Stimulated activated effector memory CD8-positive, alpha-beta T cell treated with anti-CD3 and anti-CD28 coated beads, Interleukin-12 subunit alpha, Interleukin-12 subunit beta, amount 100 ng/mL, for 72 hours (primary cell): ENCODE data around the gene SMG6.

ENCODE experiments used
- ATAC-seq: fragments of 150-1000 bp; cut with Tn5 transposase; 2 replicates; pipeline ENCODE4 v1.10.0; 2021
- DNase-seq, 2 donors: peaks; one replicate each; pipeline ENCODE4 v3.0.0; 2021 to 2022; ENCODE audit warnings: low spot score in 2 of 2
- H3K27ac Mint-ChIP-seq: one replicate; pipeline ENCODE4 v1.8.0; 2022; ENCODE audit warnings: mild to moderate bottlenecking, mixed read lengths
- H3K36me3 Mint-ChIP-seq: one replicate; pipeline ENCODE4 v1.8.0; 2022; ENCODE audit warnings: mild to moderate bottlenecking, mixed read lengths
- H3K4me1 Mint-ChIP-seq: one replicate; pipeline ENCODE4 v1.8.0; 2022; ENCODE audit warnings: mixed read lengths
- H3K4me3 Mint-ChIP-seq: one replicate; pipeline ENCODE4 v1.8.0; 2022; ENCODE audit warnings: mild to moderate bottlenecking, mixed read lengths
- H3K9me3 Mint-ChIP-seq: one replicate; pipeline ENCODE4 v1.8.0; 2022; ENCODE audit warnings: mixed read lengths

Gene SMG6

DNA sequence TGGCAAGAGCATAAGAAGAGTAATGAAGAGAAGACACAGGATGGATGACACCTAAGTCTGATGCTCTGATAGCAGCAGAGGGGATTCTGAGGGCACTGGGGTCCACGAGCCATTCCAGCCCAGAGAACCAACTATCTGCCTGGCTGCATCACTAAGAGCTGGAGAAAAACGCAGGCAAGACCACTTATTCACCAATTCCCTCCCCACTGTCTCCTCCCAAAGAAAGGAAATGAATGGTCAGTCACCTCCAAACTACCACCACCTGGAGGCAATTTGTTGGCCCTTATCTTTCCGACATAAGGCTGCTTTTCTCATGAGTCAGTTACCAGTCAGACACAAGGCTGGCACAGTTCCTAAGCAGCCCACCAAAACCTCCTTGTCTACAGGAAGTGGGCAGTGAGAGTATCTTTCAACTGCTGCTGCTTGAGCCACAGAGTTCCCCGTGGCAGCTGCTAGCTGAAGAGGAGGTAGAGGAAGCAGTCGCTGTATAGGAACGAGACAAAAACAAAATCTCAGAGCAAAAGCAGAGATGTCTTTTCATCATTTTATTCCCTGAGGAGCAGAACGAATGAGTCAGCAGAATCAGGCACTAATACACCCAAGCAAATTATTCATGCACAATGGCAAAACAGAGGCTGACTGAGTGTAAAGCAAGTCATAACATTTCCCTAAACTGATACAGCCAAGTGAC, 111.1 kb downstream of the SMG6 start:
- peak; percentile 35 to 78 for DNase-seq
- H3K36me3 Mint-ChIP-seq: peaks cover 49% of the 10 kb centered on the region
- no peaks in the 10 kb centered on the region for H3K9me3 Mint-ChIP-seq
- peak overlapping the region; percentile 82 for H3K27ac Mint-ChIP-seq
- peaks cover 67% of the 10 kb centered on the region for H3K4me1 Mint-ChIP-seq
- ATAC-seq: peak; percentile 97
- H3K4me3 Mint-ChIP-seq: peak overlapping the region; percentile 58

DNA sequence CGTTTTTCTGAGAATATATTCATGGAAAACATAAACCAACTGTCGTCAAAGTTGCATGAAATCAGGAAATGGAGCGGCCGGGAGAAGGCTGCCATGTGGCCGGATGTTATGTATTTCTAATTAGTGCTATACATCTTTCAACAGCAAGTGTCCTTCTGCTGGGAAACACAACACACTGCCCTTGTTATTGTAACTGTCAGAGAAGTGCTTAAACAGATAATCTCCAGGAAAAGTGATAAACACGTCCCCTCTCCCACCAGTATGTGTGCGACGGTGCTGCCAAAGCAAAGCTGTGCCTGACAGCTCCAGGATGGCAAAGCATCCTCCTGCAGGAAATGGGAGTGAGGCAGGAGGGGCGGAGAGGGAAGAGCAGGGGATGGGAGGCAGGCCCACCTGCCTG, 111.8 kb downstream of the SMG6 start:
- Mint-ChIP-seq H3K36me3 (peaks cover 50% of the 10 kb centered on the region), H3K4me3 (peak overlapping the region; percentile 58), H3K27ac (peak overlapping the region; percentile 82), H3K4me1 (peaks cover 67% of the 10 kb centered on the region), H3K9me3 (no peaks in the 10 kb centered on the region)
- ATAC-seq (no peak), DNase-seq (no peak)

DNA sequence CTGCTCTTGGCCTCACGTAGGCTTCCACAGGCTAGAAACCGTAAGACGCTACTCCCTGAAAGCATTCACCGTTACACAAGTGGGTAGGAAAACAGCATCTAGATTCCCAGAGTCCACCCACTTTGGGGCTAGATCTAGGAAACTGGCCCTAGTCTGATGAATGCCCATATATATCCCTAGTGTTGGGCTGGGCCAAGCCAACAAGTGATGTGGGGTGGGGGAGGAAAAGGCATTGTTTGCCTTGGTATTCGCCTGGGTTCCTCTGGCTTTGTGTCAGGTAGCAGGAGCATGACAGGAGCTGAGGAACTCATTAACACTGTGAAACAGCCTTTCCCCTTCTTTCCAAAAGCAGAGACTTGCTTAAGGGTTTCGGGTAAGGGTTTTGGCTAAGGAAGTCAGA, 112.4 kb downstream of the SMG6 start:
- no peak overlapping the region for H3K27ac Mint-ChIP-seq
- peaks cover 55% of the 10 kb centered on the region for H3K36me3 Mint-ChIP-seq
- DNase-seq (no peak), ATAC-seq (no peak)
- H3K9me3 Mint-ChIP-seq: no peaks in the 10 kb centered on the region
- H3K4me3 Mint-ChIP-seq: no peak overlapping the region
- peaks cover 68% of the 10 kb centered on the region for H3K4me1 Mint-ChIP-seq

GRCh38 chr17:2190014-2190413, 113.6 kb downstream of the SMG6 start:
- Mint-ChIP-seq H3K36me3 (peaks cover 58% of the 10 kb centered on the region), H3K27ac (no peak overlapping the region), H3K4me3 (no peak overlapping the region), H3K4me1 (peaks cover 68% of the 10 kb centered on the region), H3K9me3 (no peaks in the 10 kb centered on the region)
- DNase-seq (no peak), ATAC-seq (no peak)

DNA sequence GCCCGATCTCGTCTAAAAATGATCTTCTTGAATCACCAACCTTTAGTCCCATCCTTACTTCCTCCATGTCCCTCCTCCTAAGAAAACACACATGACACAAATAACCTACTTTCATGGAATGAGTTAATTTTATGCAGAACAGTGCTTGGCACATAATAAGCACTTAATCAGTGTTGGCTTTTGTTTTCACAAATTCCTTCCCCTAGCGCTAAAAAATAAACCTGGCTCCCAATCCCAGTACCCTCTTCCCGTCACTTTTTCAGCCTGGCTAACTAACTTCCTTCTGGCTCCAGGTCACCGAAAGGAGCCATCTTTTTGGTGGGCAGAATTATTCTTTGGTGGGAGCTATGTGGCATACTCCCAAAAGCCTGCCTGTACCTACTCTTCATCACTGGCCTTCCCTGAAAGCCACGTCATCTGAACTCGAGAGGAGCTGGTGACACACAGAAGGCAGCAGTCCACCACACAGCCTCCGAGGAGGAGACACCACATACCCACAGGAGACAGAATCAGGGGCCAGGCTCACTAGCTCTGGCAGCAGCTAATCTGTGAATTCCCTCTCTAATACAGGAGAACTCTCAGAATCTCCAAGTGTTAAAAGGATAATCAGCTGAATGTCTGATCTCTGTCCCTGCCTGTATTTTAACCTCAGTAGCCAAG, 114.5 kb downstream of the SMG6 start:
- Mint-ChIP-seq H3K4me1 (peaks cover 61% of the 10 kb centered on the region), H3K27ac (peak overlapping the region; percentile 58), H3K4me3 (no peak overlapping the region), H3K9me3 (no peaks in the 10 kb centered on the region), H3K36me3 (peaks cover 58% of the 10 kb centered on the region)
- ATAC-seq (no peak), DNase-seq (no peak)

GRCh38 chr17:2187758-2188157, 115.8 kb downstream of the SMG6 start:
- ATAC-seq (no peak), DNase-seq (no peak)
- Mint-ChIP-seq H3K4me3 (no peak overlapping the region), H3K27ac (no peak overlapping the region), H3K9me3 (no peaks in the 10 kb centered on the region), H3K4me1 (peaks cover 48% of the 10 kb centered on the region), H3K36me3 (peaks cover 66% of the 10 kb centered on the region)

GRCh38 chr17:2186937-2187336, 116.6 kb downstream of the SMG6 start:
- H3K27ac Mint-ChIP-seq: peak overlapping the region; percentile 30

GRCh38 chr17:2184993-2185931, 118.3 kb downstream of the SMG6 start:
- H3K27ac Mint-ChIP-seq: no peak overlapping the region
- peaks cover 73% of the 10 kb centered on the region for H3K36me3 Mint-ChIP-seq
- no peak for DNase-seq
- no peaks in the 10 kb centered on the region for H3K9me3 Mint-ChIP-seq
- no peak for ATAC-seq
- H3K4me3 Mint-ChIP-seq: no peak overlapping the region
- H3K4me1 Mint-ChIP-seq: peaks cover 45% of the 10 kb centered on the region

More at GRCh38 chr17:2186937-2187336, 116.6 kb downstream of the SMG6 start:
- Mint-ChIP-seq H3K4me1 (peaks cover 46% of the 10 kb centered on the region), H3K9me3 (no peaks in the 10 kb centered on the region), H3K4me3 (no peak overlapping the region), H3K36me3 (peaks cover 68% of the 10 kb centered on the region)
- no peak for ATAC-seq
- DNase-seq: no peak

DNA sequence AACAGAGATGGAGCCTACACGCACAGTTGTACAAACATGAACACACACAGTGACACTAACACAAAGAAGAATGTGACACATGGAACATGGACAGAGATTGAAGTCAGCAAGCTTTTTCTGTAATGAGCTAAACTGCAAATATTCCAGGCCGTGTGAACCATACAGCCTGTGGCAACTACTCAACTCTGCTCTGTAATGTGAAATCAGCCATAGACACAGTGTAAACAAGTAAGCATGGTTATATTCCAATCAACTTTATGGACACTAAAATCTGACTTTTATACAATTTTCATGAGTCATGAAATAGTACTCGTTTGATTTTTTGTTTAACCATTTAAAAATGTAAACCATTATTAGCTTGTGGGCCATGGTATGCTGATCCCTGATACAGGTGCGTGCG, 120.2 kb downstream of the SMG6 start:
- peaks cover 67% of the 10 kb centered on the region for H3K36me3 Mint-ChIP-seq
- ATAC-seq (no peak), DNase-seq (no peak)
- H3K27ac Mint-ChIP-seq: no peak overlapping the region
- H3K4me1 Mint-ChIP-seq: peaks cover 31% of the 10 kb centered on the region
- H3K4me3 Mint-ChIP-seq: no peak overlapping the region
- no peaks in the 10 kb centered on the region for H3K9me3 Mint-ChIP-seq

GRCh38 chr17:2181897-2182448, 121.6 kb downstream of the SMG6 start:
- Mint-ChIP-seq H3K27ac (no peak overlapping the region), H3K4me3 (no peak overlapping the region), H3K4me1 (peaks cover 37% of the 10 kb centered on the region), H3K9me3 (no peaks in the 10 kb centered on the region), H3K36me3 (peaks cover 61% of the 10 kb centered on the region)
- DNase-seq (no peak), ATAC-seq (no peak)

- no peak for DNase-seq
- Mint-ChIP-seq H3K4me3 (no peak overlapping the region), H3K9me3 (no peaks in the 10 kb centered on the region), H3K4me1 (peaks cover 37% of the 10 kb centered on the region), H3K27ac (no peak overlapping the region), H3K36me3 (peaks cover 57% of the 10 kb centered on the region)
- no peak for ATAC-seq
Observed at GRCh38 chr17:2181206-2181896, 122.2 kb downstream of the SMG6 start.

GRCh38 chr17:2180768-2181167, 122.8 kb downstream of the SMG6 start:
- H3K36me3 Mint-ChIP-seq: peaks cover 52% of the 10 kb centered on the region
- H3K9me3 Mint-ChIP-seq: no peaks in the 10 kb centered on the region
- H3K4me1 Mint-ChIP-seq: peaks cover 32% of the 10 kb centered on the region
- DNase-seq: no peak
- H3K27ac Mint-ChIP-seq: peak overlapping the region; percentile 18
- ATAC-seq: no peak
- no peak overlapping the region for H3K4me3 Mint-ChIP-seq

DNA sequence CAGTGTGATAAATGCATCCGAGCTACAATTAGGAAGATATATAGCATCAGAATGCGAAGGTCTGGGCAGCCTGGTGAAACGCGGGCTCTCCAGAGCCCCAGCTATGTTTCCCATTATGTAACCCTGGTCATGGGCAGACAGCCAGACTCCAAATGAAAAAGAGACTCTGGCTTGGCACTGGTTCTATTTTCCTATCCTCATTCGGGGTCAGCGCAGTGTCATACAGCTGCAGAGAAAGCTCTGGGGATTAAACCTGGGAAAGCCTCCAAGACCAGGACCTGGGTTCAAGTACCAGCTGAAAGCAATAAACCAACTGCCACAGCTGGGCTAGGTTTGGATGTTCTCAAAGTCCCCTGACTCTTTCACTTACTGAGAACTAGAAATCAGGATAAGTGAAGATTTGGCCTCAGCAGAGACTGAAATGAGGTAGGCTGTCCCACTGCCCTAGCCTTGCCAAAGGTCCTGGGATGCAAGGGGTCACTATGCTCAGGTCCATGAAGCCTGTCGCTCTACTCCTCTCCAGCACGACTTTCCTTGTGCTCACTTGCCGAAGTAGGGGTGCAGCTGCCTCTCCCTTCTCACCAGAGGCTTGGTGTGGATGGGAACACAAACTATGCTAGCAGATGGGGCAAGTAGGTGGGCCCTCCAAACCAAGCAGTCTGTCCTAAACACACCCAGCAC, 123.8 kb downstream of the SMG6 start:
- ATAC-seq: no peak
- Mint-ChIP-seq H3K36me3 (peaks cover 45% of the 10 kb centered on the region), H3K27ac (peak overlapping the region; percentile 50), H3K4me3 (no peak overlapping the region), H3K9me3 (no peaks in the 10 kb centered on the region), H3K4me1 (peaks cover 22% of the 10 kb centered on the region)
- no peak for DNase-seq

DNA sequence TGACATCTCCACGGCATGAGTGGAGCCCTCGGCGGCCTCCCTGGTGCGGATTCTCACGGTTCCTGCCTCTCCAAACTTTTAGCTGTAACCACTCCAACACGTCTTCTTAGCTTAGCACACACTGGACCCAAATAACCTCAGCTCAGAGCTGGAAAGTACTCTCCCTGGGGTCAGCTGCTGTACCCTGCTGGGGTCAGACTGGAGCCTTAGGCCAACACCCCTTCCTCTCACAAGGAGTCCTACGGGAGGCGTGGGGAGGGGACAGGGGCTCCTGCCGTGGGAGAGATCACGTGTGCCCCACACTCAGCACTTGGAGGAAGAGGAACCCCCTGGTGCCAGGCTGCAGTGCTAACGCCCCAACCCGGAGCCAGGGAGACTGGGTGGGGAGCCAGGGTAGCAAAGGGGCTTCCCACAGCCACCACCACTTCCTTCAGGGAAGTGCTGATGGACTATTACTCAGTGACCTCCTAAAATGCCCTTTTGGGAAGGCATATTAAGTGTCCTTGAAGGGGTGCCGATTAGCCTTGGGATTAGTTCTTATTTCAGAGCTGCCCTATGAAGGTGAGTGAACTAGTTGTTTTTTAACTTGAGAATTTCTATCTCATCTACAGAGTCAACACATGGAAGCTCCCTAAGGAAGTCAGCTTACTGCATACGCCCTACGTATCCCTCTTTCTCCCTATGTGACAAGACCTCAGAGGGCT, 124.6 kb downstream of the SMG6 start:
- H3K27ac Mint-ChIP-seq: peak overlapping the region; percentile 50
- ATAC-seq (no peak), DNase-seq (no peak)
- H3K4me3 Mint-ChIP-seq: no peak overlapping the region
- H3K4me1 Mint-ChIP-seq: peaks cover 22% of the 10 kb centered on the region
- H3K9me3 Mint-ChIP-seq: no peaks in the 10 kb centered on the region
- peaks cover 45% of the 10 kb centered on the region for H3K36me3 Mint-ChIP-seq
